ENCODE measurements around the gene MARCO. TPM values are rescaled to one million over a fixed set of nuclear protein-coding genes. Genes with fewer than 3 reads are reported as not detected.

Gene MARCO
- total RNA-seq (100 to 1,000 TPM in 1 of 7 donors, 10 to 100 TPM in 6; 16.8 to 155 (median 39.4) TPM), polyA plus RNA-seq (10 to 100 TPM in 1 of 3 donors, 1 to 10 TPM in 2; 3.0 to 10.0 (median 4.8) TPM)
- long read RNA-seq, donor 1, partial matches to known transcripts = 0 of 1 reads
- long read RNA-seq, donor 1, other reads (novel, unspliced or antisense) = 0 of 1 reads
- long read RNA-seq, donor 2 = 0 reads

- Histone ChIP-seq H3K9me3 (no peaks in the 10 kb centered on the region), H3K36me3 (no peaks in the 10 kb centered on the region), H3K27me3 (replicated peaks in 1 of 7) (peaks cover 0 to 21% (median 0%) of the 10 kb centered on the region in 7 donors), H3K4me1 (peaks cover 0 to 29% (median 3%) of the 10 kb centered on the region in 6 donors), H3K4me3 (no peak within 1 kb of the TSS), H3K27ac (no peak within 1 kb of the TSS)
- no peak for DNase-seq
- intact Hi-C loops (cut with DNase I; ENCODE audit: low total_unique reads) = no loop called here
- 54 to 68% (median 61%) methylated on average over 7 of the region's 7 CpGs for WGBS, 5 donors
- TF ChIP-seq POLR2AphosphoS5 (IDR thresholded peaks at IDR 0.05) (no peak), CTCF (IDR thresholded peaks at IDR 0.05 in 8 of 11, conservative IDR thresholded peaks at IDR 0.05 in 3 of 11) (no peak), POLR2A (IDR thresholded peaks at IDR 0.05) (no peak)
Observed at GRCh38 chr2:118942031-118942430, at the start of gene MARCO. MARCO (plus strand) TSS chr2:118942194; CDS start chr2:118942301, 107 bp downstream.

GRCh38 chr2:118893100-118893499, 48.9 kb upstream of the MARCO start:
- intact Hi-C loops (cut with DNase I; ENCODE audit: low total_unique reads) = no loop called here
- no peak overlapping the region for H3K27ac ChIP-seq

GRCh38 chr2:118902266-118903028, 39.5 kb upstream of the MARCO start:
- TF ChIP-seq POLR2A (IDR thresholded peaks at IDR 0.05) (no peak), POLR2AphosphoS5 (IDR thresholded peaks at IDR 0.05) (no peak), CTCF (IDR thresholded peaks at IDR 0.05 in 8 of 11, conservative IDR thresholded peaks at IDR 0.05 in 3 of 11) (no peak)
- no peak overlapping the region for H3K4me3 ChIP-seq
- 43 to 63% (median 54%) methylated on average over 11 of the region's 11 CpGs for WGBS, 5 donors
- intact Hi-C loops (cut with DNase I; ENCODE audit: low total_unique reads) = no loop called here
- no peak overlapping the region for H3K27ac ChIP-seq
- peaks cover 0 to 4% (median 0%) of the 10 kb centered on the region in 8 donors for H3K9me3 ChIP-seq
- H3K36me3 ChIP-seq = no peaks in the 10 kb centered on the region
- no peak for DNase-seq
- H3K27me3 ChIP-seq (replicated peaks in 1 of 7) = no peaks in the 10 kb centered on the region
- peaks cover 0 to 17% (median 0%) of the 10 kb centered on the region in 6 donors for H3K4me1 ChIP-seq

More at GRCh38 chr2:118893100-118893499, 48.9 kb upstream of the MARCO start:
- H3K9me3 ChIP-seq = peaks cover 0 to 28% (median 25%) of the 10 kb centered on the region in 8 donors
- no peaks in the 10 kb centered on the region for H3K4me1 ChIP-seq
- no peaks in the 10 kb centered on the region for H3K27me3 ChIP-seq (replicated peaks in 1 of 7)
- H3K4me3 ChIP-seq = no peak overlapping the region
- WGBS, 5 donors = 81 to 91% (median 86%) methylated on average over 3 of the region's 3 CpGs
- no peak for TF ChIP-seq CTCF (IDR thresholded peaks at IDR 0.05 in 8 of 11, conservative IDR thresholded peaks at IDR 0.05 in 3 of 11)
- no peak for TF ChIP-seq POLR2AphosphoS5 (IDR thresholded peaks at IDR 0.05)
- TF ChIP-seq POLR2A (IDR thresholded peaks at IDR 0.05) = no peak
- no peak for DNase-seq
- no peaks in the 10 kb centered on the region for H3K36me3 ChIP-seq

GRCh38 chr2:118903029-118903351, 39.0 kb upstream of the MARCO start:
- Histone ChIP-seq H3K27ac (no peak overlapping the region), H3K4me3 (no peak overlapping the region), H3K4me1 (peaks cover 0 to 17% (median 0%) of the 10 kb centered on the region in 6 donors), H3K9me3 (peaks cover 0 to 4% (median 0%) of the 10 kb centered on the region in 8 donors), H3K36me3 (no peaks in the 10 kb centered on the region), H3K27me3 (replicated peaks in 1 of 7) (no peaks in the 10 kb centered on the region)
- intact Hi-C loops (cut with DNase I; ENCODE audit: low total_unique reads) = no loop called here
- 39 to 62% (median 48%) methylated on average over 2 of the region's 2 CpGs for WGBS, 5 donors
- TF ChIP-seq POLR2A (IDR thresholded peaks at IDR 0.05) (no peak), CTCF (IDR thresholded peaks at IDR 0.05 in 8 of 11, conservative IDR thresholded peaks at IDR 0.05 in 3 of 11) (no peak), POLR2AphosphoS5 (IDR thresholded peaks at IDR 0.05) (no peak)
- DNase-seq = no peak

Data from spleen (tissue), 13 donors.